Measurements from ENCODE around the gene TUSC2.

The TUSC2 gene

GRCh38 chr3:50370594-50370993 lies 42.6 kb upstream of the TUSC2 start:
- peak; percentile 3; the same call in 1 of the 2 replicates for TF ChIP-seq CTCF (IDR thresholded peaks at IDR 0.05; ENCODE audit: low read depth, low read length)
- no peak for DNase-seq (ENCODE audit: extremely low read depth, low read depth)

GRCh38 chr3:50369012-50369670 lies 41.1 kb upstream of the TUSC2 start:
- no peak for DNase-seq (ENCODE audit: extremely low read depth, low read depth)
- TF ChIP-seq CTCF (IDR thresholded peaks at IDR 0.05; ENCODE audit: low read depth, low read length) = no peak

DNA sequence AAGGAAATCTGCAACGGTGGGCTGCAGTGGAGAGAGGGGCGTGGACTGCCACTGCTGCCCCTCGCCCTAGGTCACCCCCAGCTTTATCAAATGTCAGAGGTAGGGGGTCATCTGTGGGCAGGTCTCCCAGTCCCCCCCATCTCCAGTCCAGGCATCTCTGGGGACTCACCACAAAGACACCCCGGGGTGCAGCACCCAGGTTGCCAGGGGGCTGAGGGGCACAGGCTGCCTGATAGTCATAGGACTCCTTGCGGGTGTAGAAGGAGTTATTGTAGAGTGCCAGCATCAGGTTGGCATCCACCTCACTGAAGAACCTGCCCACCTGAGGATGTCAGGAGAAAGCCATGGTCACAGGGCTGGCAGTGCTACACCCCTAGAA lies 37.8 kb upstream of the TUSC2 start:
- DNase-seq (ENCODE audit: extremely low read depth, low read depth) = no peak
- no peak for TF ChIP-seq CTCF (IDR thresholded peaks at IDR 0.05; ENCODE audit: low read depth, low read length)

DNA sequence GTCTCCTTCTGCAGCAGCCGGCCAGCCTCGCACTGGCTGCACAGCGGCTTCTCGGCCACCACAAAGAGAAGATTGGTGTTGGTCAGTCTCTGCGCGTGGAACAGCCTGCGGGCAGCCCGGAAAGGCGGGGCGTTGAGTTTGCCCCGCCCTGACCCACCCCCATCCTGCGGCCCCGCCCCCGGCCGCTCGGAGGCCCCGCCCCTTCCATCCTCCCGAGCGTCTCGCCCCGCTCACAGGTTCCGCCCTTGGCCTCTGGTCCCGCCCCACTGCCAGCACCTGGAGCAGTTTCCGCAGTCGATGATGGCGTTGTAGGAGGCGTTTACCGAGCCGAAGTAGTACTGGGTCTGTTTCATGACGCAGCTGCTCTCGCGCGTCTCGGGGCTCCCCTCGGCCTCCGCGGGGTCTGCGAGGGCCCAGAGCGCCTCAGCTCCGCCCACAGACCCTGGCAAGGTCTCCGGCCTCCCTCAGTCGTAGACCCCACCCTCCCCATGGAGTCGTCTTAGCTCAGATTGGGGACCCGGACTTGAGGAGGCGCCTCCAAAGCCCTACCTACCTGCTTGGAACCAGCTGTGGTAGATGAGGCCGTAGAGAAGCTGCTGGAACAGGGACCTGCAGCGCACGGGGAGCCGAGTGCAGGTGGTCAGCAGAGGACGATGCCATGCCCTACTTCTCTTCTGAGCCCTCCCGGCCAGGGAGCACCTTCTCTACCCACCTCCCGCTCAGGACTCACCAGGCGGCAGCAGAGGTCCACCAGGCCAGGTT lies 37.2 kb upstream of the TUSC2 start:
- no peak for DNase-seq (ENCODE audit: extremely low read depth, low read depth)
- no peak for TF ChIP-seq CTCF (IDR thresholded peaks at IDR 0.05; ENCODE audit: low read depth, low read length)

GRCh38 chr3:50364573-50365079 lies 36.6 kb upstream of the TUSC2 start:
- DNase-seq (ENCODE audit: extremely low read depth, low read depth) = no peak
- TF ChIP-seq CTCF (IDR thresholded peaks at IDR 0.05; ENCODE audit: low read depth, low read length) = no peak

GRCh38 chr3:50359760-50360110 lies 31.7 kb upstream of the TUSC2 start:
- TF ChIP-seq CTCF (IDR thresholded peaks at IDR 0.05; ENCODE audit: low read depth, low read length) = no peak
- DNase-seq (ENCODE audit: extremely low read depth, low read depth) = no peak

Measured in AG09319 (cell line).